HL-60 (cell line): Measurements from ENCODE around the gene METRN.

Source experiments
- GABPA ChIP-seq: IDR thresholded peaks from 2 replicates; pipeline ENCODE4 v1.6.1; 2012; ENCODE audit warnings: low read depth
- POLR2AphosphoS5 ChIP-seq: IDR thresholded peaks from 2 replicates; pipeline ENCODE4 v1.6.1; 2012; ENCODE audit warnings: low read depth
- SPI1 ChIP-seq: IDR thresholded peaks from 2 replicates; pipeline ENCODE4 v1.6.1; 2012; ENCODE audit warnings: low read depth, mild to moderate bottlenecking, borderline replicate concordance
- TF ChIP-seq, protein P1 (sequence below): IDR thresholded peaks from one replicate; pipeline ENCODE4 v1.5.1; 2011; ENCODE audit warnings: low read length, control low read depth, inconsistent platforms; ENCODE audit not compliant: insufficient read depth
- TF ChIP-seq, protein P2 (sequence below): IDR thresholded peaks from 2 replicates; pipeline ENCODE4 v1.6.1; 2012; ENCODE audit warnings: low read depth; ENCODE audit not compliant: insufficient replicate concordance

DNA sequence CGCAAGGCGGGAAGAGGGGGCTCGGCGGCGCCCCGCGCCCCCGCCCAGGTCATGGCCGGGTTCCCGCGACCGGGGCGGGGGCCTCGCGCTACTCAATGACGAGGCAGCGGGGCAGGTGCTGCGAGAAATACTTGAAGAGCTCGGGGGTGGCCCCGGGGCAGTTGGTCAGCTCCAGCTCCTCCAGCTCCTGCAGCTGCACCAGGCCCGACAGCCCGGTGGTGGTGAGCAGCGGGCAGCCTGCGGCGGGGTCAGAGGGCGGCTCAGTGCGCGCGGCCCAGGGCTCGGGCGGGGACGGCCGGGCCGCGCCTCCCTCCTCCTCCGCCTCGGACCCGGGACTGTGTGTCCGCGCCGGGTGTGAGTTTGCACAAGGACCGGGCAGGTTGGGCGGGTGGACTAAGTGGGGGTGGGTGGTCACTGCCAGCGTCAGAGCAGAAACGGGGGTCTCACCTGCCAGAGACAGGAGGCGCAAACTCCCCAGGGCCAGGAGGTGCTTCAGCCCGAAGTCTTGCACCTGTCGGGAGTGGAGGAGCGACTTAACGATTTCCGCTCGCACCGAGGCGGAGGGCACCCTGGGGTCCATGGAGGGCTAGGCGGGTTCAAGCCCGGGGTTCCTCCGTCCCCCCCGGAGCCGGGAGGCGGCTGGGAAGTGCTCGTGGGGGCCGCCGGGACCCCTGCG, 20.6 kb upstream of the METRN start:
- no peak for TF ChIP-seq POLR2AphosphoS5
- TF ChIP-seq, protein P1, sequence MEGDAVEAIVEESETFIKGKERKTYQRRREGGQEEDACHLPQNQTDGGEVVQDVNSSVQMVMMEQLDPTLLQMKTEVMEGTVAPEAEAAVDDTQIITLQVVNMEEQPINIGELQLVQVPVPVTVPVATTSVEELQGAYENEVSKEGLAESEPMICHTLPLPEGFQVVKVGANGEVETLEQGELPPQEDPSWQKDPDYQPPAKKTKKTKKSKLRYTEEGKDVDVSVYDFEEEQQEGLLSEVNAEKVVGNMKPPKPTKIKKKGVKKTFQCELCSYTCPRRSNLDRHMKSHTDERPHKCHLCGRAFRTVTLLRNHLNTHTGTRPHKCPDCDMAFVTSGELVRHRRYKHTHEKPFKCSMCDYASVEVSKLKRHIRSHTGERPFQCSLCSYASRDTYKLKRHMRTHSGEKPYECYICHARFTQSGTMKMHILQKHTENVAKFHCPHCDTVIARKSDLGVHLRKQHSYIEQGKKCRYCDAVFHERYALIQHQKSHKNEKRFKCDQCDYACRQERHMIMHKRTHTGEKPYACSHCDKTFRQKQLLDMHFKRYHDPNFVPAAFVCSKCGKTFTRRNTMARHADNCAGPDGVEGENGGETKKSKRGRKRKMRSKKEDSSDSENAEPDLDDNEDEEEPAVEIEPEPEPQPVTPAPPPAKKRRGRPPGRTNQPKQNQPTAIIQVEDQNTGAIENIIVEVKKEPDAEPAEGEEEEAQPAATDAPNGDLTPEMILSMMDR, result no peak
- TF ChIP-seq GABPA, result no peak
- TF ChIP-seq, protein P2, sequence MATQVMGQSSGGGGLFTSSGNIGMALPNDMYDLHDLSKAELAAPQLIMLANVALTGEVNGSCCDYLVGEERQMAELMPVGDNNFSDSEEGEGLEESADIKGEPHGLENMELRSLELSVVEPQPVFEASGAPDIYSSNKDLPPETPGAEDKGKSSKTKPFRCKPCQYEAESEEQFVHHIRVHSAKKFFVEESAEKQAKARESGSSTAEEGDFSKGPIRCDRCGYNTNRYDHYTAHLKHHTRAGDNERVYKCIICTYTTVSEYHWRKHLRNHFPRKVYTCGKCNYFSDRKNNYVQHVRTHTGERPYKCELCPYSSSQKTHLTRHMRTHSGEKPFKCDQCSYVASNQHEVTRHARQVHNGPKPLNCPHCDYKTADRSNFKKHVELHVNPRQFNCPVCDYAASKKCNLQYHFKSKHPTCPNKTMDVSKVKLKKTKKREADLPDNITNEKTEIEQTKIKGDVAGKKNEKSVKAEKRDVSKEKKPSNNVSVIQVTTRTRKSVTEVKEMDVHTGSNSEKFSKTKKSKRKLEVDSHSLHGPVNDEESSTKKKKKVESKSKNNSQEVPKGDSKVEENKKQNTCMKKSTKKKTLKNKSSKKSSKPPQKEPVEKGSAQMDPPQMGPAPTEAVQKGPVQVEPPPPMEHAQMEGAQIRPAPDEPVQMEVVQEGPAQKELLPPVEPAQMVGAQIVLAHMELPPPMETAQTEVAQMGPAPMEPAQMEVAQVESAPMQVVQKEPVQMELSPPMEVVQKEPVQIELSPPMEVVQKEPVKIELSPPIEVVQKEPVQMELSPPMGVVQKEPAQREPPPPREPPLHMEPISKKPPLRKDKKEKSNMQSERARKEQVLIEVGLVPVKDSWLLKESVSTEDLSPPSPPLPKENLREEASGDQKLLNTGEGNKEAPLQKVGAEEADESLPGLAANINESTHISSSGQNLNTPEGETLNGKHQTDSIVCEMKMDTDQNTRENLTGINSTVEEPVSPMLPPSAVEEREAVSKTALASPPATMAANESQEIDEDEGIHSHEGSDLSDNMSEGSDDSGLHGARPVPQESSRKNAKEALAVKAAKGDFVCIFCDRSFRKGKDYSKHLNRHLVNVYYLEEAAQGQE, result no peak
- TF ChIP-seq SPI1, result no peak
